Renal cortical epithelial cell (primary cell): Measurements from ENCODE around the gene PRAMEF1. TPM values are rescaled to one million over a fixed set of nuclear protein-coding genes. Genes with fewer than 3 reads are reported as not detected.
"Not testable (repeated sequence)": the region's sequence is repeated elsewhere in the genome, so short reads cannot be mapped to it uniquely, and the experiment has no call there.

Experiments used
- DNase-seq: peaks from one replicate; pipeline ENCODE4 v3.0.0-alpha.2; 2011; ENCODE audit warnings: low read depth
- total RNA-seq: library from RNA; depleted of rRNA; stranded (reverse); fragments of >200 nt; gene quantifications from 2 replicates; pipeline ENCODE4 v1.2.3, GENCODE V29; 2014

Gene PRAMEF1
- total RNA-seq, 1 donor from 2014 or later = 0.10 TPM

DNA sequence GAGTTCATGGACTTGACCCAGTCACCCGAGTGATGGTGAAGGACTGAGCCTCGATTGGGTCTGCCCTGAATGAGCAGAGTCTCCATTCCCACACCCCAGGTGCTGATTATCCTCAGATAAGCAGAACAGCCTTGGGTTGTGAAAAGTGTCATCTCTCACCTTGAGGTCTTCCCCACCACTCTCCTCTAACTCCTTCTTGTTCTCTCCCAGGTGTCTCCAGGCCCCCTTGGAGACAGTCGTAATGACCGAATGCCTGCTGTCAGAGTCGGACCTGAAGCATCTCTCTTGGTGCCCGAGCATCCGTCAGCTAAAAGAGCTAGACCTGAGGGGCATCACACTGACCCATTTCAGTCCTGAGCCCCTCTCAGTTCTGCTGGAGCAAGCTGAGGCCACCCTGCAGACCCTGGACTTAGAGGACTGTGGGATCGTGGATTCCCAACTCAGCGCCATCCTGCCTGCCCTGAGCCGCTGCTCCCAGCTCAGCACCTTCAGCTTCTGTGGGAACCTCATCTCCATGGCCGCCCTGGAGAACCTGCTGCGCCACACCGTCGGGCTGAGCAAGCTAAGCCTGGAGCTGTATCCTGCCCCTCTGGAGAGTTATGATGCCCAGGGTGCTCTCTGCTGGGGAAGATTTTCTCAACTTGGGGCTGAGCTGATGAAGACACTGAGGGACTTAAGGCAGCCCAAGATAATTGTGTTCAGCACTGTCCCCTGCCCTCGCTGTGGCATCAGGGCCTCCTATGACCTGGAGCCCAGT, 14.2 kb upstream of the PRAMEF1 start:
- DNase-seq = no peak

- no peak for DNase-seq
Measured at GRCh38 chr1:12778061-12778460, 13.1 kb upstream of the PRAMEF1 start.

DNA sequence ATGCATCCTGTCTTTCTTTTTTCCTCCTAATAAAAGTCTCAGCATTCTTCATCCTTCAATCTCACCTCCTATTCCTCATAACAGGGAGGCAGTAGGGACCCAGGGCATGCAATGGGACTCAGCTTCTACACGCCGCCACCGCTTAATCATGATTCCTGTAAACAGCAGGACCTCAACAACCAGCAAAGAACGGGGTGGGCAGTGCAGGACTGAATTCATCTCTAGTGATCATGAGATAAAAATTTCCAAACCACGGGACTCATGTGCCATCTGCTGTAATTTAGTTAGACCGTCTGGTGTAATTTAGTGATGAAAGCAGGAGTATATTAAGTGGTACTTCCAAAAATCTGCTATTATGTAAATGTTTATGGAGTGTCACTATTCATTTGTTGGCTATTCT, 12.3 kb upstream of the PRAMEF1 start:
- DNase-seq = no peak

- not testable (repeated sequence) for DNase-seq
Measured at GRCh38 chr1:12781488-12781887, 9.7 kb upstream of the PRAMEF1 start.

DNA sequence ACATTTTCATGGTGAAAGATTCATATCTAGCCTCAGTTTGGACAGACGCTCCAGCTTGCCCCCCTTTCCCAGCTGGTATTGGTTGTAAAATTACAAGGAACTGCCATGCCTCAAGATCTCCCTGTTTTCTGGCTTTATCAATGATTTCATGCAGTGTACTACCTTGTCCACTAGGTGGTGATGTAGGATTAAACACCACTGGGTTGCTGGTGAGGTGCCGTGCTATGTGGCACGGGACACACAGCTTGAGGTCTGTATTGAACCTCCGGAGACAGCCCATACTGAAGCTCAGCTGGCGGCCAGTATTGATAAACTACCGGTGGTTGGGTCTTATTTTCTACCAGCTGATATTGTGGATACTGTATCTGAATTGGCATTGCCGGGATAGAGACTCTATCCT, 7.4 kb upstream of the PRAMEF1 start:
- DNase-seq = not testable (repeated sequence)

DNA sequence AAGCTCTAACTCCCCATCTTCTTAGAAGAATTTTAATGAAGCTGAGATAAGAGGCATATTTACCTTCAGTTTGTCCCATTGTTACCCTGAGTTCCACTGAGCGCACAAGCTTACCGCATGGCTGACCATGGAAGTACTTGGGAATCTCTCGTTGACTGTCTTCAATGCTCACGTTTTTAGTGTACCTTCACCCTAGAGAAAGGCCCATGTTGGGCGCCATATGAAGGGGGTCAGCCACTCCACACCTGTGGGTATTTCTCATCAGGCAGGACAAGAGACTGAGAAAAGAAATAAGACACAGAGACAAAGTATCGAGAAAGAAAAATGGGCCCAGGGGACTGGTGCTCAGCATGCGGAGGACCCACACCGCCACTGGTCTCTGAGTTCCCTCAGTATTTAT, 6.5 kb upstream of the PRAMEF1 start:
- not testable (repeated sequence) for DNase-seq

DNA sequence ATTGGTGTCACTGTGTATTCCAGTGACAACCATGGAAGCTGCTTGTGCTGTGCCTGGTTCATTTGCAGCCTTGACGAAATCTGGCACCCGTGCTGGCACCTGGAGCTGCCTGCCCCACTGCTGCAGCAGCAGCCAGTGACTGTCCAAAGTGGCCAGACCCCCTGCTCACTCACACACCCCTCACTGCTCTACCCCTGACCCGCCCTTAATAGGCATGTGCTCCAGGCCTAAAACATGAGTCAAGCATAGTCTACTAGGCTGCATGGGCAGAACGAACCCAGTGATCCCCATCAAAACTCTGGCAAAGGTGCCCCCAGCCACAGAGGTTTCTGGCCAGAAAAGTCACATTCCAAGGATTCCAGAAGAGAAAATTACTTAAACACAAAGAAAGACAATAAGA, 7.7 kb downstream of the PRAMEF1 start:
- peak; percentile 6 for DNase-seq

- no peak for DNase-seq
Measured at GRCh38 chr1:12799730-12800129, 8.5 kb downstream of the PRAMEF1 start.

- no peak for DNase-seq
Measured at GRCh38 chr1:12809933-12810332, 18.7 kb downstream of the PRAMEF1 start.

GRCh38 chr1:12810691-12811408, 19.7 kb downstream of the PRAMEF1 start:
- DNase-seq = peak; percentile 19

GRCh38 chr1:12811409-12811784, 20.2 kb downstream of the PRAMEF1 start:
- no peak for DNase-seq

DNA sequence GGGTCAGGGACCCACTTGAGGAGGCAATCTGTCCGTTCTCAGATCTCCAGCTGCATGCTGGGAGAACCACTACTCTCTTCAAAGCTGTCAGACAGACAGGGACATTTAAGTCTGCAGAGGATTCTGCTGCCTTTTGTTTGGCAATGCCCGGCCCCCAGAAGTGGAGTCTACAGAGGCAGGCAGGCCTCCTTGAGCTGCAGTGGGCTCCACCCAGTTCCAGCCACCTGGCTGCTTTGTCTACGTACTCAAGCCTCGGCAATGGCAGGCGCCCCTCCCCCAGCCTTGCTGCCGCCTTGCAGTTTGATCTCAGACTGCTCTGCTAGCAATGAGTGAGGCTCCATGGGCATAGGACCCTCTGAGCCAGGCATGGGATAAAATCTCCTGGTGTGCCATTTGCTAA, 27.9 kb downstream of the PRAMEF1 start:
- DNase-seq = not testable (repeated sequence)

DNA sequence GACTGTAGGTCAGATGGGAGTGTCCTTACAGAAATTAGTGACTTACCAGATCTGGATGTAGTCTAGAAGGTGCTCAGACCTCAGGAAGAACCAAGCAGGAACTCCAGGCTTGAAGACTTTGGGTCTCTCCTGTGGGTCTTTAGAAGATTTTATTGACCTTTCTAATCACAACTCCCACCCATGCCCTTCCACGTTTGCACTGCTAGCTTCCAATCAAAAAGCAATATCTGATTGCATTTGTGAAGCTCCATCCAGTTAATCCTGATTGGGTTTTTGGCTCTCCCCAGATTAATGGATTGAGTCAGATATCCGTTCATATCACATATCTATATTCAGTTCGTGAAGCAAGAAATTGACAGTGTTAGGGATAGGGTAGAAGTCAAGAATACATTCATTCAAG, 40.1 kb downstream of the PRAMEF1 start, which contains the start of gene PRAMEF11:
Gene PRAMEF11 (minus strand): TSS at position 101 of the 400 bp plus-strand sequence. CDS start 2,621 bp downstream, outside the sequence.
- not testable (repeated sequence) for DNase-seq

- not testable (repeated sequence) for DNase-seq
Measured at GRCh38 chr1:12833251-12833650, 42.1 kb downstream of the PRAMEF1 start.

Other genes with a start within 250 kb of the PRAMEF1 start
- gene DHRS3, start 173.2 kb upstream of the PRAMEF1 start, total RNA-seq = 28.9 and 66.2 TPM in 2 replicates
- gene AADACL4, start 147.3 kb upstream of the PRAMEF1 start, total RNA-seq = not detected in 2 replicates
- gene AADACL3, start 75.3 kb upstream of the PRAMEF1 start, total RNA-seq = not detected in 2 replicates
- not detected in 2 replicates for gene CFAP107, start 45.2 kb upstream of the PRAMEF1 start, total RNA-seq
- gene PRAMEF12, start 17.7 kb upstream of the PRAMEF1 start, total RNA-seq = not detected in 2 replicates
- not detected in 2 replicates for gene PRAMEF11, start 40.0 kb downstream of the PRAMEF1 start, total RNA-seq
- gene HNRNPCL1, start 57.3 kb downstream of the PRAMEF1 start, total RNA-seq = not detected in 2 replicates
- gene PRAMEF2, start 65.7 kb downstream of the PRAMEF1 start, total RNA-seq = not detected in 2 replicates
- gene PRAMEF4, start 94.8 kb downstream of the PRAMEF1 start, total RNA-seq = not detected in 2 replicates
- not detected in 2 replicates for gene PRAMEF10, start 106.9 kb downstream of the PRAMEF1 start, total RNA-seq
- not detected in 2 replicates for gene PRAMEF7, start 125.2 kb downstream of the PRAMEF1 start, total RNA-seq
- not detected in 2 replicates for gene PRAMEF6, start 156.2 kb downstream of the PRAMEF1 start, total RNA-seq